Renal pelvis (tissue), 12 donors: ENCODE measurements around the gene UNC13D. TPM values are rescaled to one million over a fixed set of nuclear protein-coding genes. Genes with fewer than 3 reads are reported as not detected.
"Not testable (repeated sequence)": the region's sequence is repeated elsewhere in the genome, so short reads cannot be mapped to it uniquely, and the experiment has no call there.

Experiments
- DNase-seq: peaks from one replicate; pipeline ENCODE4 v3.0.0-alpha.2; 2013
- long read RNA-seq, 16 experiments: transcript quantifications; one replicate each; lab custom pipeline, GENCODE V29; 2026
- polyA plus RNA-seq, 3 donors: library from polyadenylated mRNA; unstranded; fragments of 120-200 nt; gene quantifications; one replicate each; pipeline ENCODE4 v1.2.1, GENCODE V29; 2013; ENCODE audit not compliant: insufficient read length in 3 of 3

UNC13D gene
- polyA plus RNA-seq, result 1 to 10 TPM; 4.8 to 6.6 (median 6.3) TPM
- long read RNA-seq, donor 1, result 0 reads
- long read RNA-seq, donor 2, result 0 reads
- long read RNA-seq, donor 3, result 0 reads
- long read RNA-seq, donor 4, full-length matches to known transcripts, result 1 of 1 reads
- long read RNA-seq, donor 4, partial matches to known transcripts, result 0 of 1 reads
- long read RNA-seq, donor 4, other reads (novel, unspliced or antisense), result 0 of 1 reads
- long read RNA-seq, donor 5, result 0 reads
- long read RNA-seq, donor 6, result 0 reads
- long read RNA-seq, donor 7, full-length matches to known transcripts, result 1 of 1 reads
- long read RNA-seq, donor 7, partial matches to known transcripts, result 0 of 1 reads
- long read RNA-seq, donor 7, other reads (novel, unspliced or antisense), result 0 of 1 reads
- long read RNA-seq, donor 8, result 0 reads
- long read RNA-seq, donor 9, result 0 reads
- long read RNA-seq, donor 10, result 0 reads
- long read RNA-seq, donor 11, result 0 reads
- long read RNA-seq, donor 12, result 0 reads
- long read RNA-seq, donor 13, result 0 reads
- long read RNA-seq, donor 14, result 0 reads
- long read RNA-seq, donor 15, result 0 reads
- long read RNA-seq, donor 16, result 0 reads

GRCh38 chr17:75843577-75844529 is at the start of gene UNC13D:
Gene UNC13D, minus strand, starts transcription at chr17:75844404. Its CDS starts 67 bp downstream, at chr17:75844337.
- DNase-seq, result no peak

- no peak for DNase-seq
These were observed 49.3 kb upstream of the UNC13D start for GRCh38 chr17:75893305-75894048.

DNA sequence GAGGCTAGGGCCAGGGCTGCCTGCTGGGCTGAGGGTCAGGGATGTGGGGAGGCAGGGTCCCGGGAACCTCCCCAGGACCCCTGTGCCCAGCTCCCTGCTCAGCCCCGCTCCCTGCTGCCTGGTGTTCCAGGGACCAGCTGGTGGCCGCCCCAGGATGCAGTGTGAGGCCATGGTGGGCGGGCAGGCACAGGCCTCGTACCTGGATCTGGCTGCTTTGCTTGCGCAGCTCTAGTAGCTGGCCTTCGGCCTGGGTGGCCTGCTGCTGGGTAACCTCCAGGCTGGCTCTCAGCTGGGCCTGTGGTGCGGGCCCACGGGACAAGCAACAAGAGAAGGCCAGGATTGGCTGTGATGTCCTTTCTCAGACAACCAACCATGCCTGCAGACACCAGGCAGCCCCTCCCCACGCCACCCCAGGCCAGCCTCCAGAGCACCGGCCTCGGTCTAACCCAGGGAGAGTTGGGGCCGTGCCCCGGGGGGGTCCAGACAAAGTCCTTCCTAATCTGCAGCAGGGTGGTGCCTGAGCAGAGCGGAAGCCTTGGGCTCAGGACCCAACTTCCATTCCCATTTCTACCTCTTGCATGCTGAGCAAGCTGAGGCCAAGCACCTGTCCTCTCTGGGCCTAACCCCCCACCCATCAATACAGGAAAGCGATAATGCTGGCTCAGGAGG is 48.5 kb upstream of the UNC13D start:
- DNase-seq, result no peak

DNA sequence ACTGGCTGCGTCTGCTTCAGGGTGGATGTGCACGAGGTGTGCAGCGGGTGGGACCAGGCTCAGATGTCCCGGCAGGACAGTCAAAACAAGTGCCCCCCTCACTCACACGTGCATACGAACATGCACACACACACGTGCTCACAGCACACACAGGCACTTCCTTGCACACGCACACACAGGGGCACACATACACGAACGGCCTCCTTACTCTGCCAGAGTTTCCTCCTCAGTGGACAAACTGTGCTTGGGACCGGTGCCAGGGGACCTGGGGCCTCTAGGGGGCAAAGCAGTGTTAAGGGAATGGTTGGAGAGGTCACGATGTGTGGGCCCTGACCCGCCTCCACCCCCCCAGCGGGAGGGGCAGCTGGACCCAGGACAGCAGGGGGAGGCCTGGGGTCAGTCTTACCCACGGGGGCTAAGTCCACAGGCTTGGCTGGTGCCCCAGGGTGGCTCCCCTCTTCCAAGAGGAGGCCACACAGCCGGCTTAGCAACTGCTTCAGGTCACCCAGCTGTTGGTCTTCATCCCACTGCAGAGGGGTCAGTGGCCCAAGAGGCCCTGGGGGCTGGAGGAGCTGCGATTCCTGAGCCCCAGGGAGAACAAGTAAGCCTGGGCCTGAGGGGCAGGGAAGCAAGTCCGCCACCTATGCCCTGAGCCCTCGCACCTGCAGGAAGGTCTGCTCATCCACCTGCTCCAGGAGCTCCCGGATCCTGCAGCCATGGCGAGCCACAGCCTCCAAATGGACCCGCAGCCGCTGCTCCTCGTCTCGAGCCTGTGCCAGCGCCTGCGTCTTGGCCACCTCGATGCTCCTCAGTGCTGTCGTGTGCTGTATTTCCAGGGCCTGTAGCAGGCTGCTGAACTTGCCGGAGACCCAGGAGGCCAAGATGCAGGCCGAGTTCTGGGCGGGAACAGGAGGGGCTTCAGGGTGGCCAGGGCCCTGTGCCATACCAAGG is 47.7 kb upstream of the UNC13D start:
- no peak for DNase-seq

- no peak for DNase-seq
These were observed 46.9 kb upstream of the UNC13D start for GRCh38 chr17:75891022-75891604.

DNA sequence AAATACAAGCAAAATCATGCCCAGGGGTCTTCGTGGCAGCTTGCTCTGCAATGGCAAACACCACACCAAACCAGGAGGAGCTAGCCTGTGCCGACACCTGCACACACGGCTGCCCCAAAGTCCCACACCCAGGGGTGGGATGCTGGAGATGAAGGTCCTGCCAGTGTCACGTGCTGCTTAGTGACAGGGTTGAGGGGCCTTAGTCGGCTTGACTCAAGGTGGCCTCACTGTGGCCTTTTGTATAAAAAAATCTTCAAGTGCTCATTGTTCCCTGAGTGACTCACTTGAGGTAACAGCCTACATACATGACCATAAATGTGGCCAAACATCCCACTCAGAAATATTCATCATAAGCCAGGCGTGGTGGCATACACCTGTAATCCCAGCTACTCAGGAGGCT is 45.2 kb upstream of the UNC13D start:
- no peak for DNase-seq

DNA sequence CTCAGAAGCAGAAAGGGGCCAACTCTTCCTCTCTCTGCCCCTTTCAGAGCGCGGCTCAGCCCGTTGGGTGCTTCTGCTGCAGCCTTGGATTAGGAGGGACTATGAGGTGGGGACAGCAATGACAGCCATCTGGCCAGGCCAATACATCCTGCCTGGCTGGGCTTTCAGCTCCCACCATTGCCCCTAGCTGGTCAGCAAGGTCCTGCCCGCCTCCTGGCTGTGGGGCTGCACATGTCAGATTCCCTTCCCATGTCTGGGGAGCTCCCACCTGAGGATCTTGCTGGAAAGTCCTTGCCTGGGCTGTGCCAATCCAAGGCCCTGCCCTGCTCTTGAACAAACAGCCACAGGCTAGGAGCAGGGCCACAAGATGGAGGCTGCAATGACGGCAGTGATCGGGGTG is 44.3 kb upstream of the UNC13D start:
- no peak for DNase-seq

DNA sequence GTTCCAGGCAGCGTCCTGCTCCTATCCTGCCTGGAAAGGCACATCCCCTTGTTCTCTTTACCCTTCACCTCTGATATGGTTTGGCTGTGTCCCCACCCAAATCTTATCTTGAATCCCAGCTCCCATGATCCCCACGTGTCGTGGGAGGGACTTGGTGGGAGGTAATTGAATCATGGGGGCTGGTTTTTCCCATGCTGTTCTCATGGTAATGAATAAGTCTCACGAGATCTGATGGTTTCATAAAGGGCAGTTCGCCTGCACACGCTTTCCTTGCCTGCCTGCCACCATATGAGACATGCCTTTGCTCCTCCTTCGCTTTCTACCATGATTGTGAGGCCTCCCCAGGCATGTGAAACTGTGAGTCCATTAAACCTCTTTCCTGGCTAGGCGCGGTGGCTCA is 41.7 kb upstream of the UNC13D start:
- not testable (repeated sequence) for DNase-seq

GRCh38 chr17:75885431-75885830 is 41.2 kb upstream of the UNC13D start:
- no peak for DNase-seq

- DNase-seq, result no peak
These were observed 37.7 kb upstream of the UNC13D start for GRCh38 chr17:75881678-75882454.

DNA sequence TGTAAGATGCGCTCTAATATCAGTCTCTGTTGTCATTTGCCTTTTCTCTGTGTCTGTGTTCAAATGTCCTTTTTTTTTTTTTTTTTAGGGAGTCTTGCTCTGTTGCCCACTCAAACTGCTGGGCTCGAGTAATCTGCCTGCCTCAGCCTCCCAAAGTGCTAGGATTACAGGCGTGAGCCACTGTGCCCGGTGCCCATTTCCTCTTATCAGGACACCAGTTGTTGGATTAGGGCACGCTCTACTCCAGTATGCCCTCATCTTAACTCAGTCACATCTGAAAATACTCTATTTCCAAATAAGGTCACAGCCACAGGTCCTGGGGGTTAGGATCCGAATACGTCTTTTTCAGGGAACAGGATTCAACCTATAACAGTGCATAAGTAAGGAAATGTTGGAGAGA is 36.1 kb upstream of the UNC13D start:
- DNase-seq, result no peak

- no peak for DNase-seq
These were observed 34.2 kb upstream of the UNC13D start, which contains the start of gene TRIM47 for GRCh38 chr17:75878174-75878998. Gene TRIM47, minus strand, starts transcription at chr17:75878581. Its CDS starts 33 bp downstream, at chr17:75878548.

GRCh38 chr17:75877752-75878173 is 33.6 kb upstream of the UNC13D start:
- DNase-seq, result peak; percentile 71

GRCh38 chr17:75876938-75877751 is 32.9 kb upstream of the UNC13D start:
- DNase-seq, result peak; percentile 64

GRCh38 chr17:75876190-75876937 is 32.2 kb upstream of the UNC13D start:
- no peak for DNase-seq

DNA sequence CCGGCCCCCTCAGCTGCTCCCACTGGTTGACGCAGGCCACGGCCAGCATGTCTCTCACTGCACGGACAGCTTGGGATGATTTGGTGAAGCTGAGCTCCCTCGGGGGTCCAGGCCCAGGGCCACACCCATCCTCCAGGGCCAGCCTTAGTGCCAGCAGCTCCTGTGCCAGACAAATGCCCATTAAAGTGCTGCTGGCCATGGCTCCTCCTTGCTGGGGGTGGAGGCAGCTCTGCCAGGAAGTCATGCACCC is 31.7 kb upstream of the UNC13D start:
- no peak for DNase-seq
